Stimulated activated CD8-positive, alpha-beta memory T cell treated with anti-CD3 and anti-CD28 coated beads, Interleukin-7, amount 100 ng/mL, for 24 hours (primary cell): ENCODE data around the gene GORASP2.

Experiments
- DNase-seq: peaks from one replicate; pipeline ENCODE4 v3.0.0-alpha.2; 2020; ENCODE audit warnings: low read depth

The GORASP2 gene

DNA sequence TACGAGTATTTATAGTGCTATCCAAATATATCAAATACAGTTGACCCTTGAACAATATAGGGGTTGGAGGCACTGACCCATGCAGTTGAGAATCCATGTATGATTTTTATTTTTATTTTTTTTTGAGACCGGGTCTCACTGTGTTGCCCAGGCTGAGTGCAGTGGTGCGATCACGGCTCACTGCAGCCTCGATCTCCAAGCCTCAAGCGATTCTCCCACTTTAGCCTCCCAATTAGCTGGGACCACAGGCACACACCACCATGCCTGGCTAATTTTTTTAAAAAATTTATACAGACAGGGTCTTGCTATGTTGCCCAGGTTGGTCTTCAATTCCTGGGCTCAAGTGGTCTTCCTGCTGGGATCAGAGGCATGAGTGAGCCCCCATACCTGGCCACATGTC is 70.6 kb downstream of the GORASP2 start:
- no peak for DNase-seq

GRCh38 chr2:171004363-171004762 is 75.3 kb downstream of the GORASP2 start:
- no peak for DNase-seq

- DNase-seq, result no peak
Measured at GRCh38 chr2:171004833-171005232, 75.8 kb downstream of the GORASP2 start.

DNA sequence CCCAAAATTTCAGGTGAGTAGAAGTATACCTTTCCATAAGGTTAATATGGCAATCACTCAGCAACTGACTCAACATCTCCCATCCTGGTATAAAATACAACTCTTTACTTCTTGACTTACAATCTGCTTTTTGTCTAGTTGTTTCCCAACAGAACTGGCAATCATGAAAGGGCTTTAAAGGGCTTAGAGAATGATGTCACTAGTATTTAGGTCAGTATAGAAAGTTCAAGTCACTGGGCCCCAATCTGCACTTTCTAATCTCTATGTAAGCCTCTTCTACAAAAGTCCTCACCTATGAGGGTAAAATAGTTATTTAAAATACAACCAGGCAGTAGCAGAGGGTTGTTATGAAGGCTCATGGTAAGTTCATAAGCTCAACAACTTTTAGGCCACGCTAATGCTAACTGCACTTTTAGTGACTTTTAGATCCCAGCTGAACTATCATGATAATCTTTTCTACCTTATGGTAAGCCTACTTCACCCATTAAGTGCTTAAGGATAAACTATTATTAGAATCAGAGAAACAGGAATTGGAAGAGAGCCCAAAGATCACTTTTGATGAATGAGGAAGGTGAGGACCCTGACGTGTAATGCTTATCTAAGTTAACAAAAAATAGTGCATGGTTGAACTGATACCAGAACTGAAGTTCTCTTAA is 79.6 kb downstream of the GORASP2 start:
- DNase-seq, result no peak

DNA sequence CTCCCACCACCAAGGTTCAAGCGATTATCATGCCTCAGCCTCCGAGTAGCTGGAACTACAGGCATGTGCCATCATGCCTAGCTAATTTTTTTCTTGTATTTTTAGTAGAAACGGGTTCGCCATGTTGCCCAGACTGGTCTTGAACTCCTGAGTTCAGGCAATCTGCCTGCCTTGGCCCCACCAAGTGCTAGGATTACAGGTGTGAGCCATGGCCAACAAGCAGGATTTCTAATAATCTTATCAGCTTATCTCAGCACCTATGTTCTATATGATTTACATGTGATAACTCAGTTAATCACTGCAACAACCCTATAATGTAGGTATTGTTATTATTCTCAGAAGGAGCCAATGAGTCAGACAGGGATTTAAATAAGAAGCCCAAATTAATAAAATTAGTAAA is 80.3 kb downstream of the GORASP2 start:
- DNase-seq, result no peak

- DNase-seq, result no peak
Measured at GRCh38 chr2:171013851-171014250, 84.8 kb downstream of the GORASP2 start.

DNA sequence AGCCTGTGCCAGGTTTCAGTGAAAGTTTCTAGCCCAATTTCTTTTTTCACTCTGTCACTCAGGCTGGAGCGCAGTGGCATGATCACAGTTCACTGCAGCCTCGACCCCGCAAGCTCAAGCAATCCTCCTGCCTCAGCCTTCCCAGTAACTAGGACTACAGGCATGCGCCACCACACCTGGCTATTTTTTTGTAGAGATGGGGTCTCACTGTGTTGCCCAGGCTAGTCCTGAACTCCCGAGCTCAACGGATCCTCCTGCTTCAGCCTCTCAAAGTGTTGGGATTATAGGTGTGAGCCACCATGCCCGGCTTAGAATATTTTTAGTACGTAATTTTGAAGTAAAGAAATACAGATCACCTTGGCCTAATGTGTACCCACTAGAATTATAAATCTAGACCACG is 87.1 kb downstream of the GORASP2 start:
- no peak for DNase-seq
